Measurements from ENCODE around the gene HYKK. TPM values are rescaled to one million over a fixed set of nuclear protein-coding genes. Genes with fewer than 3 reads are reported as not detected.

The HYKK gene
- total and polyA plus RNA-seq, 9 of the 15 experiments (the other 6 are each of a cell fraction or from before 2014, with no cell fraction given): 1.9 to 6.1 (median 4.3) TPM

GRCh38 chr15:78540141-78540870 is 32.9 kb downstream of the HYKK start, which contains the start of gene PSMA4 (continued):
- no peak for TF ChIP-seq MCM5 (IDR thresholded peaks at IDR 0.05; ENCODE audit: low read depth)
- no peak for TF ChIP-seq ZNF561 (CRISPR knock-in tag; conservative IDR thresholded peaks at IDR 0.05)
- TF ChIP-seq, protein P1, sequence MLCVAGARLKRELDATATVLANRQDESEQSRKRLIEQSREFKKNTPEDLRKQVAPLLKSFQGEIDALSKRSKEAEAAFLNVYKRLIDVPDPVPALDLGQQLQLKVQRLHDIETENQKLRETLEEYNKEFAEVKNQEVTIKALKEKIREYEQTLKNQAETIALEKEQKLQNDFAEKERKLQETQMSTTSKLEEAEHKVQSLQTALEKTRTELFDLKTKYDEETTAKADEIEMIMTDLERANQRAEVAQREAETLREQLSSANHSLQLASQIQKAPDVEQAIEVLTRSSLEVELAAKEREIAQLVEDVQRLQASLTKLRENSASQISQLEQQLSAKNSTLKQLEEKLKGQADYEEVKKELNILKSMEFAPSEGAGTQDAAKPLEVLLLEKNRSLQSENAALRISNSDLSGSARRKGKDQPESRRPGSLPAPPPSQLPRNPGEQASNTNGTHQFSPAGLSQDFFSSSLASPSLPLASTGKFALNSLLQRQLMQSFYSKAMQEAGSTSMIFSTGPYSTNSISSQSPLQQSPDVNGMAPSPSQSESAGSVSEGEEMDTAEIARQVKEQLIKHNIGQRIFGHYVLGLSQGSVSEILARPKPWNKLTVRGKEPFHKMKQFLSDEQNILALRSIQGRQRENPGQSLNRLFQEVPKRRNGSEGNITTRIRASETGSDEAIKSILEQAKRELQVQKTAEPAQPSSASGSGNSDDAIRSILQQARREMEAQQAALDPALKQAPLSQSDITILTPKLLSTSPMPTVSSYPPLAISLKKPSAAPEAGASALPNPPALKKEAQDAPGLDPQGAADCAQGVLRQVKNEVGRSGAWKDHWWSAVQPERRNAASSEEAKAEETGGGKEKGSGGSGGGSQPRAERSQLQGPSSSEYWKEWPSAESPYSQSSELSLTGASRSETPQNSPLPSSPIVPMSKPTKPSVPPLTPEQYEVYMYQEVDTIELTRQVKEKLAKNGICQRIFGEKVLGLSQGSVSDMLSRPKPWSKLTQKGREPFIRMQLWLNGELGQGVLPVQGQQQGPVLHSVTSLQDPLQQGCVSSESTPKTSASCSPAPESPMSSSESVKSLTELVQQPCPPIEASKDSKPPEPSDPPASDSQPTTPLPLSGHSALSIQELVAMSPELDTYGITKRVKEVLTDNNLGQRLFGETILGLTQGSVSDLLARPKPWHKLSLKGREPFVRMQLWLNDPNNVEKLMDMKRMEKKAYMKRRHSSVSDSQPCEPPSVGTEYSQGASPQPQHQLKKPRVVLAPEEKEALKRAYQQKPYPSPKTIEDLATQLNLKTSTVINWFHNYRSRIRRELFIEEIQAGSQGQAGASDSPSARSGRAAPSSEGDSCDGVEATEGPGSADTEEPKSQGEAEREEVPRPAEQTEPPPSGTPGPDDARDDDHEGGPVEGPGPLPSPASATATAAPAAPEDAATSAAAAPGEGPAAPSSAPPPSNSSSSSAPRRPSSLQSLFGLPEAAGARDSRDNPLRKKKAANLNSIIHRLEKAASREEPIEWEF (CRISPR knock-in tag; IDR thresholded peaks at IDR 0.05): no peak
- TF ChIP-seq ZNF23 (CRISPR knock-in tag; IDR thresholded peaks at IDR 0.05): no peak
- TF ChIP-seq, protein P2, sequence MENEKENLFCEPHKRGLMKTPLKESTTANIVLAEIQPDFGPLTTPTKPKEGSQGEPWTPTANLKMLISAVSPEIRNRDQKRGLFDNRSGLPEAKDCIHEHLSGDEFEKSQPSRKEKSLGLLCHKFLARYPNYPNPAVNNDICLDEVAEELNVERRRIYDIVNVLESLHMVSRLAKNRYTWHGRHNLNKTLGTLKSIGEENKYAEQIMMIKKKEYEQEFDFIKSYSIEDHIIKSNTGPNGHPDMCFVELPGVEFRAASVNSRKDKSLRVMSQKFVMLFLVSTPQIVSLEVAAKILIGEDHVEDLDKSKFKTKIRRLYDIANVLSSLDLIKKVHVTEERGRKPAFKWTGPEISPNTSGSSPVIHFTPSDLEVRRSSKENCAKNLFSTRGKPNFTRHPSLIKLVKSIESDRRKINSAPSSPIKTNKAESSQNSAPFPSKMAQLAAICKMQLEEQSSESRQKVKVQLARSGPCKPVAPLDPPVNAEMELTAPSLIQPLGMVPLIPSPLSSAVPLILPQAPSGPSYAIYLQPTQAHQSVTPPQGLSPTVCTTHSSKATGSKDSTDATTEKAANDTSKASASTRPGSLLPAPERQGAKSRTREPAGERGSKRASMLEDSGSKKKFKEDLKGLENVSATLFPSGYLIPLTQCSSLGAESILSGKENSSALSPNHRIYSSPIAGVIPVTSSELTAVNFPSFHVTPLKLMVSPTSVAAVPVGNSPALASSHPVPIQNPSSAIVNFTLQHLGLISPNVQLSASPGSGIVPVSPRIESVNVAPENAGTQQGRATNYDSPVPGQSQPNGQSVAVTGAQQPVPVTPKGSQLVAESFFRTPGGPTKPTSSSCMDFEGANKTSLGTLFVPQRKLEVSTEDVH (IDR thresholded peaks at IDR 0.05; ENCODE audit: low read depth, partially characterized antibody): peak; percentile 40
- TF ChIP-seq SETDB1 (IDR thresholded peaks at IDR 0.05; ENCODE audit: low read length): no peak
- TF ChIP-seq, protein P3, sequence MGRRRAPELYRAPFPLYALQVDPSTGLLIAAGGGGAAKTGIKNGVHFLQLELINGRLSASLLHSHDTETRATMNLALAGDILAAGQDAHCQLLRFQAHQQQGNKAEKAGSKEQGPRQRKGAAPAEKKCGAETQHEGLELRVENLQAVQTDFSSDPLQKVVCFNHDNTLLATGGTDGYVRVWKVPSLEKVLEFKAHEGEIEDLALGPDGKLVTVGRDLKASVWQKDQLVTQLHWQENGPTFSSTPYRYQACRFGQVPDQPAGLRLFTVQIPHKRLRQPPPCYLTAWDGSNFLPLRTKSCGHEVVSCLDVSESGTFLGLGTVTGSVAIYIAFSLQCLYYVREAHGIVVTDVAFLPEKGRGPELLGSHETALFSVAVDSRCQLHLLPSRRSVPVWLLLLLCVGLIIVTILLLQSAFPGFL (CRISPR knock-in tag; IDR thresholded peaks at IDR 0.05): no peak
- 0 out of 4 replicates have a peak, but pooled peaks of 1 of the 2 experiments have one; percentile 65 for TF ChIP-seq KDM4B (IDR thresholded peaks at IDR 0.05; ENCODE audit: borderline replicate concordance in 2 of 2, low read depth in 1 of 2)
- peak; percentile 99 for TF ChIP-seq ZBTB2 (IDR thresholded peaks at IDR 0.05)
- TF ChIP-seq, protein P4, sequence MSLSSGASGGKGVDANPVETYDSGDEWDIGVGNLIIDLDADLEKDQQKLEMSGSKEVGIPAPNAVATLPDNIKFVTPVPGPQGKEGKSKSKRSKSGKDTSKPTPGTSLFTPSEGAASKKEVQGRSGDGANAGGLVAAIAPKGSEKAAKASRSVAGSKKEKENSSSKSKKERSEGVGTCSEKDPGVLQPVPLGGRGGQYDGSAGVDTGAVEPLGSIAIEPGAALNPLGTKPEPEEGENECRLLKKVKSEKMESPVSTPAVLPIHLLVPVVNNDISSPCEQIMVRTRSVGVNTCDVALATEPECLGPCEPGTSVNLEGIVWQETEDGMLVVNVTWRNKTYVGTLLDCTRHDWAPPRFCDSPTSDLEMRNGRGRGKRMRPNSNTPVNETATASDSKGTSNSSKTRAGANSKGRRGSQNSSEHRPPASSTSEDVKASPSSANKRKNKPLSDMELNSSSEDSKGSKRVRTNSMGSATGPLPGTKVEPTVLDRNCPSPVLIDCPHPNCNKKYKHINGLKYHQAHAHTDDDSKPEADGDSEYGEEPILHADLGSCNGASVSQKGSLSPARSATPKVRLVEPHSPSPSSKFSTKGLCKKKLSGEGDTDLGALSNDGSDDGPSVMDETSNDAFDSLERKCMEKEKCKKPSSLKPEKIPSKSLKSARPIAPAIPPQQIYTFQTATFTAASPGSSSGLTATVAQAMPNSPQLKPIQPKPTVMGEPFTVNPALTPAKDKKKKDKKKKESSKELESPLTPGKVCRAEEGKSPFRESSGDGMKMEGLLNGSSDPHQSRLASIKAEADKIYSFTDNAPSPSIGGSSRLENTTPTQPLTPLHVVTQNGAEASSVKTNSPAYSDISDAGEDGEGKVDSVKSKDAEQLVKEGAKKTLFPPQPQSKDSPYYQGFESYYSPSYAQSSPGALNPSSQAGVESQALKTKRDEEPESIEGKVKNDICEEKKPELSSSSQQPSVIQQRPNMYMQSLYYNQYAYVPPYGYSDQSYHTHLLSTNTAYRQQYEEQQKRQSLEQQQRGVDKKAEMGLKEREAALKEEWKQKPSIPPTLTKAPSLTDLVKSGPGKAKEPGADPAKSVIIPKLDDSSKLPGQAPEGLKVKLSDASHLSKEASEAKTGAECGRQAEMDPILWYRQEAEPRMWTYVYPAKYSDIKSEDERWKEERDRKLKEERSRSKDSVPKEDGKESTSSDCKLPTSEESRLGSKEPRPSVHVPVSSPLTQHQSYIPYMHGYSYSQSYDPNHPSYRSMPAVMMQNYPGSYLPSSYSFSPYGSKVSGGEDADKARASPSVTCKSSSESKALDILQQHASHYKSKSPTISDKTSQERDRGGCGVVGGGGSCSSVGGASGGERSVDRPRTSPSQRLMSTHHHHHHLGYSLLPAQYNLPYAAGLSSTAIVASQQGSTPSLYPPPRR (CRISPR knock-in tag; IDR thresholded peaks at IDR 0.05; ENCODE audit: borderline replicate concordance): 0 out of 2 replicates have a peak, but pooled peaks have one; percentile 53
